Thyroid gland (tissue), 4 donors: ENCODE results near the gene FKBP1B.

Experiments
- CTCF ChIP-seq, 6 experiments: fragments of 200-600 bp in 3 of 6; fragments of 450-650 bp in 3 of 6; sonication (generic) in 3 of 6; IDR thresholded peaks; one replicate each; pipeline ENCODE4 v1.5.1; 2016 to 2019; ENCODE audit warnings: antibody characterized with exemption in 6 of 6, mild to moderate bottlenecking in 2 of 6, inconsistent platforms in 1 of 6, moderate library complexity in 1 of 6
- POLR2A ChIP-seq, 2 donors: fragments of 450-650 bp; IDR thresholded peaks; one replicate each; pipeline ENCODE4 v1.6.1; 2017; ENCODE audit warnings: antibody characterized with exemption in 2 of 2, mild to moderate bottlenecking in 2 of 2, moderate library complexity in 1 of 2

DNA sequence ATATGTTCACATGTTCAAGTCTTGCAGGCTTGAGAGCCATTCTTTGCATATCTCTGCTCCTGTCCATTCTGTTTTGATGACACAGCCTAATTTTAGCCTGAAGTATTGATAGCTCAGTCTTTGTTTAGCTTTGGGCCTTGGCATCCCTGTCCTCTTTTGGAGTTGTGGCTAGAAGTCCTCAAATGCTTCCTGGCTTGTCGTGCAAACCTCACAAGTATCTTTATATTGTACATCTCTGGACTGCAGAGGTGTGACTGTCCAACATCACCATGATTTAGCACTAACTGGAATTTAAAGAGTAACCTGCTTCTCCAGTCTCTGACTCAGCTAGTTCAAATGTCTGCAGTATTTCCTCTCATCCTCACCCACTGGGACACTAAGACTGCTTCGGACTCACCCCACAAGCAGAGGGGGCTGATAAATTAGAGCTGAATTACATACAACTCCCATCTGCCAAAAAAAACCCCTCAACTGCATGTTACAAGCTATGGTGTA, 61.9 kb downstream of the FKBP1B start:
- no peak for TF ChIP-seq POLR2A (IDR thresholded peaks at IDR 0.05)
- TF ChIP-seq CTCF (IDR thresholded peaks at IDR 0.05), result no peak
